SK-N-SH treated with all-trans-retinoic acid at 6 μM for 48 hours (cell line): ENCODE results near the gene IL4R.

ENCODE experiments used
- OSR1 ChIP-seq: fragments of 250-450 bp; sonication (Bioruptor Pico); IDR thresholded peaks from 2 replicates; pipeline ENCODE4 v1.8.0; 2022; ENCODE audit warnings: moderate library complexity, mild to moderate bottlenecking, inconsistent platforms
- ZC3H10 ChIP-seq: fragments of 250-450 bp; sonication (Bioruptor Pico); IDR thresholded peaks from 2 replicates; pipeline ENCODE4 v1.5.1; 2021; ENCODE audit warnings: mild to moderate bottlenecking, moderate library complexity
- ZFP30 ChIP-seq: fragments of 450-650 bp; formaldehyde crosslinking; IDR thresholded peaks from 2 replicates; pipeline ENCODE4 v1.5.0; 2022; ENCODE audit warnings: mild to moderate bottlenecking, moderate library complexity
- ZNF8 ChIP-seq: fragments of 450-650 bp; formaldehyde crosslinking; IDR thresholded peaks from 2 replicates; pipeline ENCODE4 v1.5.0; 2020; ENCODE audit warnings: mild to moderate bottlenecking, moderate library complexity

DNA sequence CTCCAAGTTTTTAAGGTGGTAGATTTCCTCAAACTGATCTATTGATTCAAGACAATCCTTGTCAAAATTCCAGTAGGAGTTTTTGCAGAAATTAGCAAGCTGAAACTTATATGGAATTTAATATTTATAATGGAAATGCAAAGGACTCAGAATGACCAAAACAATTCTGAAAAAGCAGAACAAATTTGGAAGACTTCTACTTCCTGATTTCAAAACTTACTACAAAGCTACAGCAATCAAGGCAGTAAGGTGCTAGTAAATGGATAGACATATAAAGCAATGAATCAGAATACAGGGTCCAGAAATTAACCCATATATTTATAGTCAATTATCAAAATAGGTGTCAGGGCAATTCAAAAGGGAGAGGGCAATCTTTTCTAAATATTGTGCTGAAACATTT, 76.4 kb downstream of the IL4R start:
- TF ChIP-seq ZC3H10, result no peak
- no peak for TF ChIP-seq OSR1 (CRISPR knock-in tag)
- no peak for TF ChIP-seq ZNF8
- no peak for TF ChIP-seq ZFP30 (CRISPR knock-in tag)
